ENCODE measurements around the gene C3orf18.

The C3orf18 gene

GRCh38 chr3:50603261-50604109, 35.9 kb upstream of the C3orf18 start:
- DNase-seq = no peak

- DNase-seq = no peak
Observed at GRCh38 chr3:50602595-50603191, 35.1 kb upstream of the C3orf18 start.

DNA sequence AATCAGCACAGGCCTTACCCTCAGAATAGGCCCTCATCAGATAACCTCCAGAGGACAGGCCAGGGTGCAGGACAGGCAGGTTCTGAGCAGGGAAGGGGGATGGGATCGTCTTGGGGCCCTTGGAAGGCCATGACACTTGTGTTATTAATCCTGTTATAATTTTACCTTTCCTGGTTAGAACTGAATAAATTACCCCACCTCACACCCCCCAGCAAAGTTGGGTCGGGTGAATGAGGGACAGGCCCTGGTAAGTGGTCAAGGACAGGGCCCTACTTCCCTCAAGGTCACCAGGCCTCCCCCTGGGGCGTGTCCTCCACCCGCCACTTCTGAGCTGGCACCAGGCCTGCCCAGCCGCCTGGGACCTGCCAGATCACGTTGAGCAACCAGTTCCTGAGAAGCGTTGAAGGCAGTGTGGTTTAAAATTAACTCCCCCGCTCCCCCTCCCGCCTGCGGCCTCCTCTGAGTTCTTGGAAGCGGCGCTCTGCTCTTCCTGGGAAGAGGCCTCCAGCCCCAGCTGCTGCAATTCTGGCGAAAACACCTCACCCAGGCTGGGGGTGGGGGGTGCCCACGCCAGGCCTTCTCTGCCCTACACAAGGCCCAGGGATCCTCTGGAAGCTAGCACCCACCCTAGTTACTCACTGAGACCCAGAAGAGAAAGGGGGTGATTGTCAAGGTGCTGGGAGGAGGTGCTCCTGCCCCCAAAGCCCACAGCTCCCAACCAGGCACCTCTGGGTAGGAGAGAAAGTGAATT, 33.5 kb upstream of the C3orf18 start:
- DNase-seq = no peak

- no peak for DNase-seq
Observed at GRCh38 chr3:50600141-50600753, 32.7 kb upstream of the C3orf18 start.

GRCh38 chr3:50599716-50600118, 32.2 kb upstream of the C3orf18 start:
- no peak for DNase-seq

- no peak for DNase-seq
Observed at GRCh38 chr3:50599115-50599715, 31.7 kb upstream of the C3orf18 start.

GRCh38 chr3:50594253-50594785, 26.8 kb upstream of the C3orf18 start:
- DNase-seq = no peak

DNA sequence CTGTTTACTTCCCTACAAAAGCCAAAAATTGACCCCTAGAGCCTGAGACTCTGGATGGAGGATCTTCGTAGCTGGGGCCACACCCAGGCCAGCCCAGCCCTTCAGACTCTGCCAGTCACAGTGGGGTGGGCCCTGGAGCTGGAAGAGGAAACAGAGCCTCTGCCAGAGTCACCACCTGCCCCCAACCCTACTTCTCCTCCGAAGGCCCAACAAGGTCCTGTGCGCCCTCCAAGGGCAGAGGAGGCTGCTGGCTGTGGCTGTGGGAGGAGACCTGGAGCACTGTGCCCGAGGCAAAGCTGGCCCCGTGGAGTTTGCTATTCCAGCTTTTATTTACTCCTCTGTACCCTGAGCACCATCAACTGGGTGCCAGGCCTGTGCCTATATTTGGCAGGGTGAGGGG, 25.0 kb upstream of the C3orf18 start:
- DNase-seq = no peak

- DNase-seq = no peak
Observed at GRCh38 chr3:50591196-50591741, 23.7 kb upstream of the C3orf18 start.

- no peak for DNase-seq
Observed at GRCh38 chr3:50588759-50589433, 21.3 kb upstream of the C3orf18 start.

DNA sequence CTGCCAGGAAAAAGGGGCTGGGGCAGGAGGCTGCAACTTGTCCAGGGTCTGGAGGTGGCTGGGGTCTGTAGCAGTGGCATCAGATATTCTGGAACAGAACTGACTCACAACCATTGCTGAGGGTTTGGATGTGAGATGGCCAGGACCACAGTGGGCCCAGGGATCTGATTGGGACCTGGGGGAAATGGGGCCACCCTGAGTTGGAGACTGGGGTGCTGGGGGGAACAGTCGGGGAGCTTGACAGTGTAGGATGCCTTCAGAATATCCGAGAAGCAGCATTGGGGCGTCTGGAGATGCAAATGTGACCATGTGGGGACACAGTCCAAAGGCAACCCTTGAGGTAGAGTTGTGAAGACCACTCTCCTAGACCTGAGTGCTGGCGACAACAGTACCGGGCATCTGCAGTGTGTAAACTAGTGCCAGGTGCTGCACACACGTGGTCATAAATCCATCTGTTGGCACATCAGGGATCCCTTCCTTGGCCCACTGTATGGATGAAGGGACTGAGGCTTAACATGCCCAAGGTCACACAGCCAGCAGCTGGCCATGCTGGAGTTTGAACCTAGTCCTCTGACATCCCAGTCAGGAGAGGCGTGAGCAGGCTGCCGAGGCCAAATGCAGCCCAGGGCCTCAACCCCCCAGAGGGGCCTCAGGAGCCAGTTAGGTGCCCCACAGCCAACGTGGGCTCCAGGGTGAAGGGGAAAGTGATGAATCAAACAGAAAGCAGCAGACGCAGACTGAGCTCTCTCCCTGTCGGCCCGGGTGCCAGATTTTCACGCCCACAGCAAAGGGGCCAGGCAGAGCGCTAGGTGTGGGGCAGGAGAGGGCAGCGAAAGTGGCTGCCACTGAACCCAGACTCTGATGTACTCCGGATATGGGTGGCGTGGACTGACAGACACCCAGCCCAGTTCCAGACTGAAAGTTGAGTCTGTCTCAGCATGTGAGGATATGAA, 20.5 kb upstream of the C3orf18 start:
- no peak for DNase-seq

- no peak for DNase-seq
Observed at GRCh38 chr3:50587373-50587772, 19.8 kb upstream of the C3orf18 start.

- no peak for DNase-seq
Observed at GRCh38 chr3:50586763-50587070, 19.2 kb upstream of the C3orf18 start.

- no peak for DNase-seq
Observed at GRCh38 chr3:50585919-50586762, 18.6 kb upstream of the C3orf18 start.

- no peak for DNase-seq
Observed at GRCh38 chr3:50584391-50584790, 16.8 kb upstream of the C3orf18 start.

DNA sequence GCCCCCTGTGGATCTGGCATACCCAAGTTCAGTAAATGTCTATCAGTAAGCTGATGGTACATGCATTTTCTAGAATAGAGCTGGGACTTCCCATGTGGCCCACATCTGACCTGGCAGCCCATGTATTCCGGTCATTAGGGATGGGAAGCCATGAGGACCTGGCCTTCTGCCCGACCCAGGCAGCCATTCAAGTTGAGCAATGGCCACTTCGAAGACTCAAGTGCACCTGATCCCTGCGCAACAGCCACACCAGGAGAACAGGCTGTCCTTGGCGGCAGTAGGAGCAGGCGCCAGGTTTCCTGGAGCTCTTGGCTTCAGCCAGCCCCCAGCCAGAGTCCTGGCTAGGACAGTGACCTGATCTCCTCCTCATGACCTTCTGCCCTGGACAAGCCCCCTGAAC, 16.4 kb upstream of the C3orf18 start:
- no peak for DNase-seq

DNA sequence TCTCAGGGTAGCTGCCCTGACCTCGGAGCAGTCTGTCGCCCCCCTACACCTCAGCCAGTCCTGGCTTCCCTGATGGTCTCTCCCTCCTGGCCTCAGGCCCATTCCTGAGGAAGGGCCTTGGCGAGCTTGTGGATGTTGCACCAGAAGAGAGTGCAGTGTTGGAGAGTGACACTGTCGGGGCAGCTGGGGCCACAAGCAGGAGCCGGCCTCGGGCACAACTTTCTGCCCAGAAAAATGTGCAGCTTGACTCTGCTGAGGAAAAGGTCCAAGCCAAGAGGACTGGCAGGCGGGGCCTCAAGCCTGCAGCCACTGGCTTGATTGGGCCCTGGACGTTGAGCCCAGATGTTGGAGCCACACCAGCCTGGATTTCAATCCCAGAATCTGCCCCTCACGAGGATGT, 14.5 kb upstream of the C3orf18 start:
- DNase-seq = no peak

DNA sequence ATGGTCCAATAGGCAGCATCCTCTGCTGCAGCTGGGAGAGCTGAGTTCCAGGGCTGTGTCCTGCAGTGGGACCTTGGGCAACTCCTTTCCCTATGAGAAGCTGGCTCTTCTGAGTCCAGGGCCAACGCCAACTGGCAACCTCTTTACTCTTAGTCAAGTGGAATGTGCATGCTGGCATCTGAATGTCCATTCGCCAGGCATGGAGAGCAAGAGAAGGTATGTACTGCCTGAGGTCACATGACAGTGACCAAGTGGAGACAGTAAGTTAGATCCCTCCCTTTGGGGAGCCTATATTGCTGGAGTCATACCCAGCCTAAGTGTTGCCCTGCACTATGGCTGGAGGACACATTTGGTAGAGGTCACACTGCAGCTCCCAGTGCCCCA, 13.9 kb upstream of the C3orf18 start:
- DNase-seq = no peak

- DNase-seq = no peak
Observed at GRCh38 chr3:50580683-50581458, 13.3 kb upstream of the C3orf18 start.

Measured in NCI-H1930 (cell line).